Caco-2 (cell line): ENCODE data around the gene TRAPPC10. TPM values are rescaled to one million over a fixed set of nuclear protein-coding genes. Genes with fewer than 3 reads are reported as not detected.

Source experiments
- total RNA-seq: library from RNA; stranded (reverse); gene quantifications from 2 replicates; pipeline ENCODE4 v1.2.3, GENCODE V29; 2022

TRAPPC10 gene
- total RNA-seq, 1 experiment from 2014 or later: 43.4 TPM

Other genes starting within 250 kb of the TRAPPC10 start
- gene CSTB, start 236.0 kb upstream of the TRAPPC10 start, total RNA-seq: 49.9 and 50.0 TPM in 2 replicates
- gene RRP1, start 222.7 kb upstream of the TRAPPC10 start, total RNA-seq: 51.6 and 52.8 TPM in 2 replicates
- gene AGPAT3, start 147.1 kb upstream of the TRAPPC10 start, total RNA-seq: 61.8 and 65.5 TPM in 2 replicates
- gene PWP2, start 95.1 kb downstream of the TRAPPC10 start, total RNA-seq: 30.6 and 31.8 TPM in 2 replicates
- gene GATD3, start 121.4 kb downstream of the TRAPPC10 start, total RNA-seq: 59.7 and 67.8 TPM in 2 replicates
- gene ICOSLG, start 228.6 kb downstream of the TRAPPC10 start, total RNA-seq: 12.6 and 13.5 TPM in 2 replicates
- gene DNMT3L, start 249.6 kb downstream of the TRAPPC10 start, total RNA-seq: 0.67 and 0.95 TPM in 2 replicates